Cardiac septum (tissue), 1 donor: Measurements from ENCODE around the gene SMAD6. TPM values are rescaled to one million over a fixed set of nuclear protein-coding genes. Genes with fewer than 3 reads are reported as not detected.

Experiments
- DNase-seq: peaks from one replicate; pipeline ENCODE4 v3.0.0-alpha.2; 2020; ENCODE audit warnings: low spot score
- intact Hi-C: fragments of 100-400 bp; cut with DNase I; formaldehyde crosslinking; loops from one replicate; pipeline ENCODE4 v1.14.0; 2022
- total RNA-seq: library from RNA; stranded (reverse); fragmentation: NEBNext Ultra II Directional; extraction: Animal tissue kit (Norgen Biotek cat#: 25700); gene quantifications from one replicate; pipeline ENCODE4 v1.2.1, GENCODE V29; 2021
- donor health status: DM: no; HTN: no; CAD: no.

Gene SMAD6
- total RNA-seq, 1 donor from 2014 or later, result 50.2 TPM

DNA sequence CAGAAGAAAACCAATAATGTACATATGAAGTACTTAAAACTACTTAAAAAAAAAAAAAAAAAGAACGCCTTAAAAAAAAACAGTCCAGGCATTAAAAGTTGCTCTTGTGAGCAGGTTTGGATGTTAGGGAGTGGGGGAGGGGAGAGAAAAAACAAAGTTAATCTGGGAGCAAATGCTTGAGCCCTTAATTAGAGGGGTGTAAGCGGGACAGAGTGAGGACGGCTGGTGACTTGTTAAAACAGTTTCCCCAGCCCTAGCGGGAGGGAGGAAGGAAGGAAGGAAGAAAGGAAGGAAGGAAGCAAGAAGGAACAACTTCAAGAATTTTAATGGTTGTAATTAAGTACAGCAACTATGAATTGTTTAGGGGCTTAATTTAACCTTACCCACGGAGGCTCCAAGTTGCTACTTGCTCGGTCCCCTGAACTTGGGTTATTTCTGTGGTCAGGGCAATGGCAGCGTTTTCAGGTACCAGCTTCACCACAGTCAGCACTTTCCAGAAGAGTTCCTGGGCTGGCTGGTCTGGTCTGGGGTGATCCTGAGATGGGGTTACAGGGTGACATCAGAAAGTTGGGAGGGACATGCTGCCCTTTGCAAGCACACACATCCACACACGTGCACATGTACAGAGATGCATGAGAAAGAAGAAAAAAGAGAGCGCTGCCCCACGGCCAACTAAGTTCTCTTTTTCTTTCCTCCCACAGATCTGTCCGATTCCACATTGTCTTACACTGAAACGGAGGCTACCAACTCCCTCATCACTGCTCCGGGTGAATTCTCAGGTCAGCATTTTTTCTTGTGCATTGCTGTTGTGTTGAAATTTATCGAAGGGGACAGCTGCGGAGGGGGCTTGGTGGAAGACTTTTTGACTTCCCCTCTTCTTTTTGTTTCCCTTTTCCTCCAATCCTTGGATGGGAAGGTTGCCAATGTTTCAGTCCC, 14.0 kb downstream of the SMAD6 start:
- intact Hi-C loops, result no loop called here
- no peak for DNase-seq

DNA sequence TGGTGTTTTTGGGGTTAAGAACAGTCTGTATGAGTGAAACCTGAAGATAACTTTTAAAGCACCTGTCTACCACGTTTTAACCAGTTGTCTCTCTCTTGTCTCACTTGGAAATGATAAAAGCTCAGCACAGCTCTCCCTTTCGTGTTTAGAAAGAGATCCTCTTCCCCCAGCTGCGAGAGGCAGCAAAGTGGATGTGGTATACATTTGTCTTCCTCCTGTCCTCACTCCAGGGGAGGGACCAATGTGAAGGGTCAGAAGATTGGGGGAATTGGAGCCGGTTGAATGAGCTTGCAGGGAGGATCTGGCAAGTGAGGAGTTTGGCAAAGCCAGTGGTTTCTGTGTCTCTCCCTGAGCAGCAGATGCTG, 14.6 kb downstream of the SMAD6 start:
- DNase-seq, result no peak
- intact Hi-C loops, result no loop called here

DNA sequence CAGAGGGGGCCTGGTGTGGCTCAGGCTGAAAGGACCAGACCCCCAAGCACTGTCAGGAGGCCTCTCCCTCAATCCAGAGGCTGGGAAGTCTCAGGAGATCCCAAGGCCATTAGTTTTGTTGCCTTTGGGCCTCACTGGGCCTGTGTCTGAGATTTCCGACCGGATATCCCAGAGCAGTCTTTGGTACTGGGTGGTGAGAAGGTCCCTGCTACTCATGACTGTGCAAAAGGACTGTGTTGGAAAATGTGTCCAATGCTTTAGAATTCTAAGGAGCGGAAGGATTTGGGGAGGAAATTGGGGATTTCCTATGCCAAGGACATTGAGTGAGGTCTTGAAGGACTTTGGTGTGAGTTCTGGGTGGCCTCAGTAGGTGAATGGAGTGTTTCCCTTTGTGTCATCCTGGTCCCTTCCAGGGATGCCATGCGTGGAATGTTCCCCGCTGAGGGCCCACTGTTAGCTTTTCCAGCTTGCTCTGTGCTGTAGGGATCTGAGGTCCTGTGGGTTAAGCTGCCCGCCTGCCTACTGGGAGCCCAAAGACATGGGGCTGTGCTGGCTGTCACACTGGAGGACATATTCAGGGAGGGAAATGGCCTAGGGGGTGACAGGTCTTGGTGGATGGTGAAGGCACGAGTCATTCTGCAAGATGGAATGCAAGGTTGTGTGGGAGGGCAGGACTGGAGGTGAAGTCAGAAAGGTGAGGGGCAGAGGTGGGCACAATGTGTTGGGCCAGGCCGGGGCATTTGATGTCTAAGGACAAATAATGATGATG, 16.4 kb downstream of the SMAD6 start:
- DNase-seq, result no peak
- intact Hi-C loops, result no loop called here

DNA sequence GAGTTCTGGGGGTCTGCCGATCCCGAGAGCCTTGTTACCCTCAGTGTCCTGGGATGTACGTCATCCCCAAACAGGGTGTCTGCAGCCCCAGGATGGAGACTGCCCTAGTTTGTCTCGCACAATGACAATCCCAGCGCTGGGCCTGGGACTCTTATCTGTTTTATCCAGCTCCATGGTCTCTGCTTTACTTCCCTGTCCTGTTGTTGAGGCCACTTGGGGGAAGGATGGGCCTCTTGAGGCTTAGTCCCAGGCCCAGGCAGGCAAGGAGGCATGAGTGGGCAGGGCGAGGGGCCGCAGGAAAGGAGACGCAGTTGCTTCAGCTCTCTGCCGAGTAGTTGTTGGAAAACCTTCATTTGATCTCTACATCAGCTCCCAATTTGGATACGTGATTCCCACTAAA, 17.4 kb downstream of the SMAD6 start:
- no peak for DNase-seq
- intact Hi-C loops, result no loop called here

DNA sequence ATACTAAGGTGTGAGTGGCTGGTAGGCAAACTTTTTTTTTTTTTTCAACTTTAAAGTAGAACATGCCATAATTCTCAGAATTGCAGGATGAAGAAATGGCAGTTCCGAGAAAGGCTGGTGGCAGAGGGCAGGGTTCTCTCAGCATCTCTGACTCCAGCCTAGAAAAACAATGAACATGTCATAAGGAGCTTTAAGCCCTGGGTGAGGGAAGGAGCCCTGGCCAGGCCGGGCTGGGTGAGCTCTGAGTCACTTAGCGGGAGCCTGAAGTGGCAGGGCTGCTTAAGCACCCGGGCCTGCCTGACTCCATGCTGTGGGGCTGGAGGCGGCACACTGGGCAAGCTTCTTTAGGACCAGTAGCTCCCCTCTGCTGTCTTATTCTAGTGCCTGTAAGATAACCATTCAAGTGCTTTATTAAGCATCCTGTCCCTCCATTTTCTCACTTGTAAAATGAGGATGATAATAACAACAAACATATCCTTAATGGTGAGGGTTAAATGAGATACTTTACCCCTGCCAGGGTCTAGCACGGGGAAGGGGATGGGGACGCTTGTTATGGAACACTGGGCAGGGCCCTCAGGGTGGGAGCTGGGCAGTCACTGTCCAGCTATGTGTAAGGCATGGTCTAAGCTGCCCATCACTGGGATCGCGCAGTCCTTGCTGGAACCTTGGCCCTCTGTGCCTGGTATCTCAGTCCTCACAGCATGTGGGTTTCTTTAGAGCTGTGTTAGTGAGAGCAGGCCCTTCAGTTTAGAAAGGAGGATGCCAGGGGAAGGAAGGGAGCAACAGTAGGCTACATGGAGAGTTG, 18.4 kb downstream of the SMAD6 start:
- intact Hi-C loops, result no loop called here

DNA sequence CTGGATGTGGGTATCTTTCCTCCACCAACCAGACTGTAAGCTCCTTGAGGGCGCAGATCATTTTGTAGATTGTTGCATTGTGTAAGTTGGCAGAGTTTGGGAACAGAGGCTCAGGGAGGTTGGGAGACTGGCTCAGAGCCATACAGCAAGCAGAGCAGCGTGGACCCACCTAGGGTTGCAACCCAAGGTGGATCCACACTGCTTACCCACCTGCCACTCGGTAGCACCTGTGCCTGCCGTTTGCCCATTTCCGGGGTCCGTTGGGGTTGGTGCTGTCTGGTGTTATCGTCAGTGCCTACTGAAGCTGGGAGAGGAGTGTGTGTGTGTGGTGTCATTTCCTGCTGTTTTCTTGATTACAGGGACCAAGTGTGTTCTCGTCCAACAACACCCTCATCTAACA, 19.0 kb downstream of the SMAD6 start:
- DNase-seq, result no peak
- intact Hi-C loops, result no loop called here

More for the DNA sequence above, 18.4 kb downstream of the SMAD6 start:
- DNase-seq, result no peak

DNA sequence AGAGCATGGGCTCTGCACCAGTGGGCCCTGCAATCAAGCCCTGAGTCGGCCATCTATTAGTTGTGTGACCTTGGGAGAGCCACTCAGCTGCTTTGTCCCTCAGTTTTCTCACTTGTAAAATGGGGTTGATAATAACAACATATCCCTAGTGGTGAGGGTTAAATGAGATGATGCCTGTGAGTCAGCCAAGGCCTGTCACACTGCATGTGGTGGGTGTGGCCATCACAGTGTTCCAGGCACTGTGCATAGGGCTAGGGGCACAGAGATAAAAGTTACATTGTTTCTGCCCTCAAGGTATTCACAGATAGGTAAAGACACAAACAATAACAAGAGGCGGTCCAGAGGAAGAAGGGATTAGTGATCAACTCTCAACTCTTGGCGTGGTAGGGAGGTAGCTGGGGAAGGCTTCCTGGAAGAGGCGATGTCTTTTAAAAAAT, 19.5 kb downstream of the SMAD6 start:
- intact Hi-C loops, result no loop called here
- no peak for DNase-seq

DNA sequence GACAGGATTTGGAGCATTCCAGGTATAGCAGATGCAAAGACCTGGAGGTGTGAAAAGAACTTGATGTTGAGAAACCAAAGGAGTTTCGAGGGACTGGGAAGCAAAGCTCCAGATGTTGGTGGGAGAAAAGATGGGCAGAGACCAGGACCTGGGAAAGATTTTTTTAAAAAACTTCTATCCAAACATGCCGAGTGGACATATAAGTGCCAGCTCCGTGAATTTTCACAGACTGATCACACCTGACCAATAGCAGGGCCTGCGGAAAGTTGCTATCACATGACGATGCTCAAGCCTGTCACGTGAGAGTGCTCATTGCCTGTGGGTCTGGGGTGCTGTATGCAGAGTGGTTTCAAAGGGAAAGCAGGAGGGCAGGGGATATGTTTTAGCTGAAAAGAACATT, 19.9 kb downstream of the SMAD6 start:
- no peak for DNase-seq
- intact Hi-C loops, result no loop called here

DNA sequence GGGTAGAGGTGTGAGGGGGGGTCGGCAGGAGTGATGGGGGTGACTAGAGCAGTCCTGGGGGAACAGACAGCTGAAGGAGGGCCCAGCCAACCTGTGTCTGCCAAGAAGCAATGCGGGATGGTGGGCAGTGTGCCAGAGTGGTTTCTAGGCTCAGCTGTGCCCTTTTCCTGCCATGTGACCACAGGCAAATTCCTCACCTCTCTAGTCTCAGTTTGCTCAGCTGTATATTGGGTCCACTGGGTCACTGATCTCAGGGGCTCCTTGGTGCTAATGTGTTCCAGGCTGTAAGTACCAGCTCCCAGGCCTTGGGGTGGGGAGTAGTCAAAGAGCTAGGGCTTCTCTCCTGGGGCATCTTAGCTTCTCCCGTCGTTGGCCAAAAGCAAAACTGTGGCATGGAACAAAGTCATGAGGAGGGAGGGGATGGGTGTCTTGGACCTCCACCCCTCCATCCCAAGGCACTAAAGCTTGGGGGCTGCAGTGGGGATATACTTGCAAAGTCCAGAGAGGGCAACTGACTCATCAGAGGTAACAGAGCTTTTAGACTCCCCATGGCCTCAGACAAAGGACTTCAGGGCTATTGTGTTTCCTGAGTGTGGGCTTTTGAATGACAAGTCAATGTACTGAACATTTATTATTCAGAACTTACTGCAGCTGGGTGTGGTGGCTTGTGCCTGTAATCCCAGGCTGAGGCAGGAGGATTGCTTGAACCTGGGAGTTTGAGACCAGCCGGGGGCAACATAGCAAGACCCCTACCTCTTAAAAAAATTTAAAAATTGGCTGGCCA, 20.9 kb downstream of the SMAD6 start:
- DNase-seq, result no peak
- intact Hi-C loops, result no loop called here

DNA sequence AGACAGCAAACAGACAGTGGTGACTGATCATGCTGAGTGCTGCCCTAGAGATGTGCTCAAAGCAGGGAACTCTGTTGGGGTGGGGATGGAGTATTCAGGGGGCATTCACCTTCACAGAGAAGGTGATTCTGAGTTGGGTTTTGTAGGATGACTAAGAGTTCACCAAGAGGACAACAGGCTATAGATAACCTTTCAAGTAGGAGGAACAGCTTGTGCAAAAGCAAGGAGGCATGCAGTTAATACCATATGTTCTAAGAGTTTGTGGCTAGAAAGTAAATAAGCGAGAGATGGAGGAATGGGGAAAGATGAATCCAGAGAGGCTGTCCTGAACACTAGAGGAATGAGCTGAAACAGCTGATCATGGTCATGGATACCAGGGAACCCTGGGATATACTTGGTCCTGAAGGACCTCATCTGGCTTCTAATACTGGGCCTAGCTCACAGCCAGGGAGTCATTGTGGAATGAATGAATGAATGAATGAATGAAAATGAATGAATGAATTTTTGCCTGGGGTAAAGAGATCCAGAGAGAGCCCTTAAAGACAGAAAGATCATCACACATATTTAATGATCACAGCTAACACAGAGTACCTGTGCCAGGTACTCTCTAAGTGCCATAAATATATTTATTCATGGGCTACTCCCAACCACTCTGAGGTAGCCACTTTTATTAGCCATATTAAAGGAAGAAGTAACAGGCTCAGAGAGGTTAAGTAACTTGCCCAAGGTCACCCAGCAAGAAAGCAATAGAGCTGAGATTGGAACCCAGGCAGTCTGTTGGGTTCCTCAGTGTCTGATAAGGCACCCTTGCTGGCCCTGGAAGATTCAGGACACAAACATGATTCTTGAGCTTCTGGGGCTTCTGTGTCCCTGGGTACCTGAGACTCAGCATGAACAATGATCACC, 22.0 kb downstream of the SMAD6 start:
- intact Hi-C loops, result no loop called here
- no peak for DNase-seq

DNA sequence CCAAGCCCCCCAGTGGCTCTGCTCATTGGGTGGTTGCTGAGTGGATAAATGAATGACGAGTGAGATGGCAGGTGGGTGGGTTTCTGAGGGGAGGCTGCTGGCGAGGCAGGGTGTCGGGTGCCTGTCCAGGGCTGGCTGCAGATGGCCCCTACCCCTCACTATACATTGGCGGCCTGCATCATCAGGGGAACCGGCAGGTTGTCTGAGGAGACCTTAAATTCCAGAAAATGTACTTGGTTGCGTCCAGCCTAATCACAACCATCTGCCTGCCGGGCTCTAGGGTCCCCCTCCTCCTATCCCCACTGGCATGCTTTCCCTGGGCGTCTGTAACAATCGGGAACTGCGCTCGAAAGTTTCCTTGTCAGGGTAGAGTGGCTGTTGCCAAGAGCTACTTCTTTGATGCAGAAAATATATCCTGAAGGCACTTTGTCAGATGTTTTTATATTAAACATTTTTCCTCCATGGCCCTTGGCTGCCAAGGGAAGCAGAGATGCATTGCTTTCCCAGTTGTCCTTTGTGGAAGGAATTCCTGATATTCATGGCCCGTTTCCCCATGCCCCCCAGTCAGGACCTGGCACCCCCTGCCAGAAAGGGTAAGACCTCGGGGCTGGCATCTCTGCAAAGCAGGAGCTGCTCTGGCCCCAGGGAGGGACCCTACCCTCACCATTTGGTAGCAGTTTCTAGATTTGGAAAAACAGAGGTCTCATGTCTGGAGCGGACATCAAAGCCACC, 22.9 kb downstream of the SMAD6 start:
- intact Hi-C loops, result no loop called here
- DNase-seq, result no peak

DNA sequence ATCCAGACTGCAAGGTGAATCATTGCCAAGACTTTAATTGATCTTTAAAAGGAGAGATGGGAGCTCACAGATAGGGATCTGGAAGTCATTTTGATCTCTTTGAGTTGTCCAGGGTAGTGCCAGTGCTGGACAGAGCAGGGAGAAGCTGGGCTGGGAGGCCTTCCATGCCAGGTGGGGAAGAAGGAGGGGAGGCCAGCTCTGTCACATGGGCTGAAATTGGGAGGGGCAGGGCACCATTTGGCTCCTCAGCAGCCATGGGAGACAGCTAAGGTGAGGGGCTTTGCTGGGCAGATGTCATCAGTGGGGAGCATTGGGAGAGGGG, 23.4 kb downstream of the SMAD6 start:
- intact Hi-C loops, result no loop called here
- DNase-seq, result no peak

DNA sequence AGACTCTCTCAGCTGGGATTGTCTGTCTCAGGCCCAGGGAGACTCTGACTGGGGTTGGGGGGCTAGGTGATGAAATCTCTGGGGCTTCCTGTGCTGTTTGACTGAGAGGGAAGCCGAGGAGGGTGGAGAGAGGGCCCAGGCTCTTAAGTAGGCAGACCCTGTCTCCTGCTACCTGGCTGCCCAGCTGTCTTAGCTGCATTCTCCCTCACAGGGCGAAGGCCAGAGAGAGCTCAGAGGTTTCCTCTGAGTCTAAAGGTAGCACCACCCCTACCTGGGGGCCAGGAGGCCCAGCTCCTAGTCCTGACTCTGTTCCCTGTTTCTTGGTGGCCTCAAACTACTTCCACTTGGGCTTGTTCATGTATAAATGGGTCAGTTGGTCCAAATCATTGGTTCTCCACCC, 24.4 kb downstream of the SMAD6 start:
- no peak for DNase-seq
- intact Hi-C loops, result no loop called here

DNA sequence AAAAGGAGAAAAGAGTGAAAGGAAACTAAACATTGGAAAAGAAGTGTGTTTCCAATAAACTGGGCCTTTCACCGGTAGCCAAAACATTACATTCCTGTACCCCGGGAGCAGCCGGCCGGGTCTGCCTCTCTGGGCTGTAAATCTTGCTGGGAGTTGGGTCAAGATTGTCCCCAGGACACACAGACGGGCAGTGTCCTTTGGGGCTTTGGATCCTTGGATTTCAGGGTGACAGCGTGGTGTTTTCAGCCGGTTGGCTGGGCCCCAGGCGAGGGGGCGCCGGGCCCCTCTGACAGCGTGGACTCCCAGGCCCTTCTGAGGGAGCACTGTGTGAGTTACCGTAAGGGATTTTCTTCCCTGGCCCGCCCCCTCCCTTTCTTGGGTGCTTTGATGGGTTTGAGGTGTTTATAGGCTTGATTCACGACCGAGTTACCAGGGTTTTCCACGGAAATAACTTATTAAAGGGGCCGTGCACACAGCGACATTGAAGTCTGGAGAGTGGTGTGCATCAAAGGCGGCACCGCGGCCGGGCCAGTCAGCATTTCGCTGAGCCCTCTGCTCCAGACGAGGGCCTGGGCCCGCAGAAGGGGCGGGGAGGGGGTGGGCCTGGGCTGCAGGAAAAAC, 27.4 kb downstream of the SMAD6 start:
- DNase-seq, result no peak
- intact Hi-C loops, result no loop called here

DNA sequence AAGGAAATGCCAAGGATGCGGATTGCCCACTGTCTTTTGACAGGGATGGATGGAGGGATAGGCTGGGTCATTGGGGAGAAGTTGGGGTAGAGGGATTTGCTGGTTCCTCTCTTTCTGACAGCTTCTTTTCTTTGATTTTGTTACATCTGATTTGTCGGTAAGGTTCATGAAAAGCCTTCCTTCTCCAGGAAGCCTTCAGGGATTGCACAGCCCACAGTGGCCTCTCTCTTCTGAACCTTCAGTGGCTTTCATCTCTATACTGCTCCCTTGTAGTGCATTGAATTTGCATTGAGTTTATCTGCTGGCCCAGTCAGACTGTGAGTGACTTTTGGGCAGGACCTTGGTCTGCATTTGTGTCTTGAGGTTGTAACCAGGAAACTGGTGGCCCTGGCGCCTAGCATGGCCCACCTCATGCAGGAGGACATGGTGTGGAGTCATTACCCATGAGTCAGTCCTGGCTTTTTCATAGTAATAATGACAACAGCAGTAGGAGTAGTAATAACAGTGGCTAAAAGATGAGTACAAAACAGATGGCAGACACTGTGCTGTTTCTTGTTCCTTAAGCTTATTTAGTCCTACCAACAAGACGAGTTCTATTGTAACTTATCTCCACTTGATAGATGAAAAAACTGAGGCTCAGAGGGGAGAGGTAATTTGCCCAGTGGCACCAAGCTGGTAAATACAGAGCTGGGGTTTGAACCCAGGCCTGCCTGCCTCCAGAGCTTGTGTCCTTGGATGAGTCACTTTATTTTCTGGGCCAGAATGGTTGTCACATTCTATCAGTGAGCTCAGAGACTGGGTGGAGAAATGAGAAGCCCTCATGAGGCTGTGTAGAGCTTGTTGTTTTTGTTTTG, 28.4 kb downstream of the SMAD6 start:
- intact Hi-C loops, result no loop called here
- DNase-seq, result no peak

DNA sequence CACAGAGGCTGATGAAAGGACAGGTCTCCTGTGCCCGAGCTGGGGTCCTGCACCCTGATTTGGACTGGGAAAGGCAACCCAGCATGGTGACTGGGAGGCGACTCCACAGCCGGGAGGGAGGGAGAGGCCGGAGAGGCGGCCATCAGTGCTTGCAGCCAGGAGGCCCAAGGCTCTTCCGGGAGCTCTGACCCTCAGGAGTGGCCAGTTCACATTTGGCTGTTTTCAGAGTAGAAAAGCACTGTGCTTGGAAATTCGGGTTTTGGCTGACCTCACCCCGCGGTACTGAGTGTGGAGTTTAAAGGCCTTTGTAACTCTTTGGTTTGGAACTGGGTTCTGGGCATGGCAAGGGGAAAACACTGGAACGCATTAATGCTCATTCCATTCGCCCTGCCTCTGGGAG, 31.9 kb downstream of the SMAD6 start:
- intact Hi-C loops, result no loop called here
- DNase-seq, result no peak
